ENCODE measurements around the gene EML3. TPM values are rescaled to one million over a fixed set of nuclear protein-coding genes. Genes with fewer than 3 reads are reported as not detected.

The EML3 gene, protein sequence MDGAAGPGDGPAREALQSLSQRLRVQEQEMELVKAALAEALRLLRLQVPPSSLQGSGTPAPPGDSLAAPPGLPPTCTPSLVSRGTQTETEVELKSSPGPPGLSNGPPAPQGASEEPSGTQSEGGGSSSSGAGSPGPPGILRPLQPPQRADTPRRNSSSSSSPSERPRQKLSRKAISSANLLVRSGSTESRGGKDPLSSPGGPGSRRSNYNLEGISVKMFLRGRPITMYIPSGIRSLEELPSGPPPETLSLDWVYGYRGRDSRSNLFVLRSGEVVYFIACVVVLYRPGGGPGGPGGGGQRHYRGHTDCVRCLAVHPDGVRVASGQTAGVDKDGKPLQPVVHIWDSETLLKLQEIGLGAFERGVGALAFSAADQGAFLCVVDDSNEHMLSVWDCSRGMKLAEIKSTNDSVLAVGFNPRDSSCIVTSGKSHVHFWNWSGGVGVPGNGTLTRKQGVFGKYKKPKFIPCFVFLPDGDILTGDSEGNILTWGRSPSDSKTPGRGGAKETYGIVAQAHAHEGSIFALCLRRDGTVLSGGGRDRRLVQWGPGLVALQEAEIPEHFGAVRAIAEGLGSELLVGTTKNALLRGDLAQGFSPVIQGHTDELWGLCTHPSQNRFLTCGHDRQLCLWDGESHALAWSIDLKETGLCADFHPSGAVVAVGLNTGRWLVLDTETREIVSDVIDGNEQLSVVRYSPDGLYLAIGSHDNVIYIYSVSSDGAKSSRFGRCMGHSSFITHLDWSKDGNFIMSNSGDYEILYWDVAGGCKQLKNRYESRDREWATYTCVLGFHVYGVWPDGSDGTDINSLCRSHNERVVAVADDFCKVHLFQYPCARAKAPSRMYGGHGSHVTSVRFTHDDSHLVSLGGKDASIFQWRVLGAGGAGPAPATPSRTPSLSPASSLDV
- 45.5 to 54.7 TPM (median 51.1 TPM) in 3 replicates for total RNA-seq (2021)
- Bru-seq, nascent RNA: percentile 50 among the genes with signal in this experiment
- long read RNA-seq, experiment 1, transcript EML3-201 (22 exons, 3,017 nt): minor isoform, 10 of 90 reads
- long read RNA-seq, experiment 1, transcript EML3-202 (22 exons, 3,256 nt): major isoform, 27 of 90 reads
- long read RNA-seq, experiment 1, partial matches to known transcripts: 14 of 90 reads
- long read RNA-seq, experiment 1, other reads (novel, unspliced or antisense): 39 of 90 reads
- long read RNA-seq, experiment 2, transcript EML3-202 (22 exons, 3,256 nt): major isoform, 9 of 41 reads
- long read RNA-seq, experiment 2, partial matches to known transcripts: 14 of 41 reads
- long read RNA-seq, experiment 2, other reads (novel, unspliced or antisense): 16 of 41 reads
- long read RNA-seq, experiment 3: 0 reads

DNA sequence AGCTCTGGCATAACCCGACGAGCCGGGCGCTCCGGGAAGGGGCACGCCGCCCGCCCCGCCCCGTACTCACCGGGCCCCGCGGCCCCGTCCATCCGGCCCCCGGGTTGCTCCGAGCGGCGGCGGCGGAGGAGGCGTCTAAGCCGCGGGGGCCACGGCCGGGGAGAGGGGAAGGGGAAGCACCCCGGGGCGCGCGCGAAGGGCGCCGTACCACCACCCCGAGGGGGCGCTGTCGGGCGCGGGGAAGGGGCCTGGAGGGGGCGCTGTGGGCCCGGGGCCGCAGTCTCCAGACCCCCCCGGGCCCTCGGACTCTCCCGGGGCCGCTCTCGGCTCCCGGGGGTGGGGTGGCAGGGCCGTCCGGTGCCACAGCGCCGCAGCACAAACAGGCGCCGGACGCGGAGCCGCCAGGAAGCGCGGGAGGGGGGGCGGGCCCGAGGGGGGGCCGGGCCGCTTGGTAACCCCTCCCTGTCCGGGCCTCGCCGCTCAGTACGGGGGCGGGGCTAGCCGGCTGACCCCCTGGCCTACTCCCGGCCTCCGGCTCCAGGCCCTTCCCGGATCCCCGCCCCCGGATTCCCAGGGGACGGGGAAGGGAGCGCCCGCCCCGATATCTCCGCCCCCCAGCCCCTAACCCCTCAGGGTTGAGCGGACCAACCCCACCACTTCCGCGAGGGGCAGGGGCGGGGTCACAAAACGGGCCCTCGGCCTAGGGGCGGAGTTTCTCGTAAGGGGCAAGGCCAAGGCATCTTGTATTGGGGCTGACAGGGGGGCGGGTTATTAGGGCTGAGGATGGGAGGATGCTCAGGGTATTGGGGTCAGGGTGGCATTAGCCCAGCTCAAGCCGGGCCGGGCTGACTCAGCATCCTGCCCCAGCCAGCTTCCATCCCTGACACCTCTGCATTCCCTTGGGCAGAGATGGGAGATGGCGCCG, at the start of gene EML3, which contains the start of gene ROM1:
Gene EML3 (minus strand): TSS at position 410 of the 925 bp plus-strand sequence. CDS start 318 bp downstream, at position 92.
Gene ROM1 (plus strand): TSS at position 892 of the 925 bp plus-strand sequence. CDS start 25 bp downstream, at position 917.
- ATAC-seq (peak; percentile 89), DNase-seq (ENCODE audit: low spot score) (peak; percentile 97)
- Mint-ChIP-seq H3K4me3 (peak within 1 kb of the TSS; percentile 95), H3K36me3 (no peaks in the 10 kb centered on the region), H3K27ac (peak within 1 kb of the TSS; percentile 41; the same call in 1 of the 2 replicates), H3K9me3 (no peaks in the 10 kb centered on the region), H3K27me3 (ENCODE audit: low read depth) (peaks cover 9% of the 10 kb centered on the region; the same call in 1 of the 2 replicates), H3K4me1 (peaks cover 28% of the 10 kb centered on the region)
- ChIA-PET CTCF (interaction anchor here (0.6 to 3.7 kb wide), 29 partner anchors 9 to 245 kb away, joined by 3 to 51 read pairs (median 5); partner anchors contain the start of genes B3GAT3, C11orf98, CSKMT and EEF1G), POLR2A (interaction anchor here (0.9 to 3.7 kb wide), 6 partner anchors 9 to 75 kb away, joined by 3 to 21 read pairs (median 8); partner anchors contain the start of genes B3GAT3, C11orf98, CSKMT and MTA2)
- TF ChIP-seq ESRRA (CRISPR knock-in tag; IDR thresholded peaks at IDR 0.05; ENCODE audit: borderline replicate concordance) (no peak), ZNF423 (CRISPR knock-in tag; IDR thresholded peaks at IDR 0.05) (peak; percentile 94), JAZF1 (CRISPR knock-in tag; IDR thresholded peaks at IDR 0.05) (no peak), ZNF219 (CRISPR knock-in tag; IDR thresholded peaks at IDR 0.05; ENCODE audit: borderline replicate concordance) (0 out of 2 replicates have a peak, but pooled peaks have one; percentile 25), TEAD1 (CRISPR knock-in tag; IDR thresholded peaks at IDR 0.05) (0 out of 2 replicates have a peak, but pooled peaks have one; percentile 34), SMAD4 (CRISPR knock-in tag; IDR thresholded peaks at IDR 0.05) (no peak), TP53 (CRISPR knock-in tag; IDR thresholded peaks at IDR 0.05) (no peak), SP1 (CRISPR knock-in tag; conservative IDR thresholded peaks at IDR 0.05) (0 out of 2 replicates have a peak, but pooled peaks have one; percentile 15)
- TF ChIP-seq, protein P1, sequence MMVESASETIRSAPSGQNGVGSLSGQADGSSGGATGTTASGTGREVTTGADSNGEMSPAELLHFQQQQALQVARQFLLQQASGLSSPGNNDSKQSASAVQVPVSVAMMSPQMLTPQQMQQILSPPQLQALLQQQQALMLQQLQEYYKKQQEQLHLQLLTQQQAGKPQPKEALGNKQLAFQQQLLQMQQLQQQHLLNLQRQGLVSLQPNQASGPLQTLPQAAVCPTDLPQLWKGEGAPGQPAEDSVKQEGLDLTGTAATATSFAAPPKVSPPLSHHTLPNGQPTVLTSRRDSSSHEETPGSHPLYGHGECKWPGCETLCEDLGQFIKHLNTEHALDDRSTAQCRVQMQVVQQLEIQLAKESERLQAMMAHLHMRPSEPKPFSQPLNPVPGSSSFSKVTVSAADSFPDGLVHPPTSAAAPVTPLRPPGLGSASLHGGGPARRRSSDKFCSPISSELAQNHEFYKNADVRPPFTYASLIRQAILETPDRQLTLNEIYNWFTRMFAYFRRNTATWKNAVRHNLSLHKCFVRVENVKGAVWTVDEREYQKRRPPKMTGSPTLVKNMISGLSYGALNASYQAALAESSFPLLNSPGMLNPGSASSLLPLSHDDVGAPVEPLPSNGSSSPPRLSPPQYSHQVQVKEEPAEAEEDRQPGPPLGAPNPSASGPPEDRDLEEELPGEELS (CRISPR knock-in tag; IDR thresholded peaks at IDR 0.05): no peak
- TF ChIP-seq, protein P2, sequence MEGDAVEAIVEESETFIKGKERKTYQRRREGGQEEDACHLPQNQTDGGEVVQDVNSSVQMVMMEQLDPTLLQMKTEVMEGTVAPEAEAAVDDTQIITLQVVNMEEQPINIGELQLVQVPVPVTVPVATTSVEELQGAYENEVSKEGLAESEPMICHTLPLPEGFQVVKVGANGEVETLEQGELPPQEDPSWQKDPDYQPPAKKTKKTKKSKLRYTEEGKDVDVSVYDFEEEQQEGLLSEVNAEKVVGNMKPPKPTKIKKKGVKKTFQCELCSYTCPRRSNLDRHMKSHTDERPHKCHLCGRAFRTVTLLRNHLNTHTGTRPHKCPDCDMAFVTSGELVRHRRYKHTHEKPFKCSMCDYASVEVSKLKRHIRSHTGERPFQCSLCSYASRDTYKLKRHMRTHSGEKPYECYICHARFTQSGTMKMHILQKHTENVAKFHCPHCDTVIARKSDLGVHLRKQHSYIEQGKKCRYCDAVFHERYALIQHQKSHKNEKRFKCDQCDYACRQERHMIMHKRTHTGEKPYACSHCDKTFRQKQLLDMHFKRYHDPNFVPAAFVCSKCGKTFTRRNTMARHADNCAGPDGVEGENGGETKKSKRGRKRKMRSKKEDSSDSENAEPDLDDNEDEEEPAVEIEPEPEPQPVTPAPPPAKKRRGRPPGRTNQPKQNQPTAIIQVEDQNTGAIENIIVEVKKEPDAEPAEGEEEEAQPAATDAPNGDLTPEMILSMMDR (IDR thresholded peaks at IDR 0.05): peak; percentile 93
- TF ChIP-seq, protein P3, sequence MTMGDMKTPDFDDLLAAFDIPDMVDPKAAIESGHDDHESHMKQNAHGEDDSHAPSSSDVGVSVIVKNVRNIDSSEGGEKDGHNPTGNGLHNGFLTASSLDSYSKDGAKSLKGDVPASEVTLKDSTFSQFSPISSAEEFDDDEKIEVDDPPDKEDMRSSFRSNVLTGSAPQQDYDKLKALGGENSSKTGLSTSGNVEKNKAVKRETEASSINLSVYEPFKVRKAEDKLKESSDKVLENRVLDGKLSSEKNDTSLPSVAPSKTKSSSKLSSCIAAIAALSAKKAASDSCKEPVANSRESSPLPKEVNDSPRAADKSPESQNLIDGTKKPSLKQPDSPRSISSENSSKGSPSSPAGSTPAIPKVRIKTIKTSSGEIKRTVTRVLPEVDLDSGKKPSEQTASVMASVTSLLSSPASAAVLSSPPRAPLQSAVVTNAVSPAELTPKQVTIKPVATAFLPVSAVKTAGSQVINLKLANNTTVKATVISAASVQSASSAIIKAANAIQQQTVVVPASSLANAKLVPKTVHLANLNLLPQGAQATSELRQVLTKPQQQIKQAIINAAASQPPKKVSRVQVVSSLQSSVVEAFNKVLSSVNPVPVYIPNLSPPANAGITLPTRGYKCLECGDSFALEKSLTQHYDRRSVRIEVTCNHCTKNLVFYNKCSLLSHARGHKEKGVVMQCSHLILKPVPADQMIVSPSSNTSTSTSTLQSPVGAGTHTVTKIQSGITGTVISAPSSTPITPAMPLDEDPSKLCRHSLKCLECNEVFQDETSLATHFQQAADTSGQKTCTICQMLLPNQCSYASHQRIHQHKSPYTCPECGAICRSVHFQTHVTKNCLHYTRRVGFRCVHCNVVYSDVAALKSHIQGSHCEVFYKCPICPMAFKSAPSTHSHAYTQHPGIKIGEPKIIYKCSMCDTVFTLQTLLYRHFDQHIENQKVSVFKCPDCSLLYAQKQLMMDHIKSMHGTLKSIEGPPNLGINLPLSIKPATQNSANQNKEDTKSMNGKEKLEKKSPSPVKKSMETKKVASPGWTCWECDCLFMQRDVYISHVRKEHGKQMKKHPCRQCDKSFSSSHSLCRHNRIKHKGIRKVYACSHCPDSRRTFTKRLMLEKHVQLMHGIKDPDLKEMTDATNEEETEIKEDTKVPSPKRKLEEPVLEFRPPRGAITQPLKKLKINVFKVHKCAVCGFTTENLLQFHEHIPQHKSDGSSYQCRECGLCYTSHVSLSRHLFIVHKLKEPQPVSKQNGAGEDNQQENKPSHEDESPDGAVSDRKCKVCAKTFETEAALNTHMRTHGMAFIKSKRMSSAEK (CRISPR knock-in tag; IDR thresholded peaks at IDR 0.05; ENCODE audit: borderline replicate concordance): no peak
- TF ChIP-seq, protein P4, sequence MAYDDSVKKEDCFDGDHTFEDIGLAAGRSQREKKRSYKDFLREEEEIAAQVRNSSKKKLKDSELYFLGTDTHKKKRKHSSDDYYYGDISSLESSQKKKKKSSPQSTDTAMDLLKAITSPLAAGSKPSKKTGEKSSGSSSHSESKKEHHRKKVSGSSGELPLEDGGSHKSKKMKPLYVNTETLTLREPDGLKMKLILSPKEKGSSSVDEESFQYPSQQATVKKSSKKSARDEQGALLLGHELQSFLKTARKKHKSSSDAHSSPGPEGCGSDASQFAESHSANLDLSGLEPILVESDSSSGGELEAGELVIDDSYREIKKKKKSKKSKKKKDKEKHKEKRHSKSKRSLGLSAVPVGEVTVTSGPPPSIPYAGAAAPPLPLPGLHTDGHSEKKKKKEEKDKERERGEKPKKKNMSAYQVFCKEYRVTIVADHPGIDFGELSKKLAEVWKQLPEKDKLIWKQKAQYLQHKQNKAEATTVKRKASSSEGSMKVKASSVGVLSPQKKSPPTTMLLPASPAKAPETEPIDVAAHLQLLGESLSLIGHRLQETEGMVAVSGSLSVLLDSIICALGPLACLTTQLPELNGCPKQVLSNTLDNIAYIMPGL (CRISPR knock-in tag; IDR thresholded peaks at IDR 0.05): peak; percentile 97

Measured in WTC11 (cell line).